HG03439 (cell line): ENCODE results near the gene MME.

ENCODE experiments used
- ATAC-seq: cut with Tn5 transposase; IDR thresholded peaks from one replicate; pipeline ENCODE4 v1.9.1; 2021; ENCODE audit warnings: mild to moderate bottlenecking, moderate library complexity; ENCODE audit not compliant: unreplicated experiment

The MME gene

DNA sequence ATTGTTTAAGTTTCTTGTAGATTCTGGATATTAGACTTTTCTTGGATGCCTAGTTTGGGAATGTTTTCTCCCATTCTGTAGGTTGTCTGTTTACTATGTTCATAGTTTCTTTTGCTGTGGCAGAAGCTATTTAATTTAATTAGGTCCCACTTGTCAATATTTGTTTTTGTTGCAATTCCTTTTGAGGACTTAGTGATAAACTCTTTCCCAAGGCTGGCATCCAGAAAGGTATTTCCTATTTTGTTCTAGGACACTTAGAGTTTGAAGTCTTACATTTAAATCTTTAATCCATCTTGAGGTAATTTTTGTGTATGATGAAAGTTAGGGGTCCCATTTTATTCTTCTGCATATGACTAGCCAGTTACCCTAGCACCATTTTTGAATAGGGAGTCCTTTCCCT is 54.9 kb downstream of the MME start:
- no peak for ATAC-seq

DNA sequence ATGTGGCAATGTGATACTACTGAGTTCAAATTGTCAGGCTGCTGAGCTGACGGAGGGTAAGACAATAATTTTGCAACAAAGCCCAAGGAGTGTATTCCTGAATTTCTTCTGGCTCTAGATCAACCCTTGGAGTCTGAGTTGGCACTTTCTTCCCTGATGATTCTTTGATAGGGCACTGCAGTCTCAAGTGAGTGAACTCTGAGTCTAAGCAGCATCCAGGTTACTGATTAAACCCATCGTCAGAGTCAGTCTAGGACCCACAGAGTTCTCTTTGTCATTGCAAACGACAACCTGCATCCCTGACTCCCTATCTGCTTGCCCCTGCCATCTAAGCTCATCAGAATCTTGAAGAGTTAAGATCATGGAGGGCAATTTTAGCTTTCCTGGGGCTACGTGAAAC is 58.6 kb downstream of the MME start:
- ATAC-seq = no peak

DNA sequence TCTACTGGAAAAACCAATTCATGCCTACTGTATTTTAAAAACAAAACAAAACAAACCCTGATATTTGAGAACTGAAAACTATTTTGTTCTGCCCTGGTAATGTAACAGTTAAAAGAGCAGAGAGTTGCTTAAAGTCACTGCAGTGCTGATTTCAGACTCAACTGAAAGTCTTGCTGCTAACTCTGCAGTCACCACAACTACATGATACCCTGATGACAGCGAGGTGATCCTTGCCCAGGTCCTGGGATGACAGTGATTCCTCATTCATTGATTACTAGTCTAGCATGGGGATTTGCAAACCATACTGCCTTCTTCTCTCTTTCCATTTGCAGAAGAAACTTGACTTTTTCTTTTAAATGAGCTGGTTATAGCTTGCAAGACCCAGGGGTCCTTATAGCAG is 67.5 kb downstream of the MME start:
- ATAC-seq = no peak

DNA sequence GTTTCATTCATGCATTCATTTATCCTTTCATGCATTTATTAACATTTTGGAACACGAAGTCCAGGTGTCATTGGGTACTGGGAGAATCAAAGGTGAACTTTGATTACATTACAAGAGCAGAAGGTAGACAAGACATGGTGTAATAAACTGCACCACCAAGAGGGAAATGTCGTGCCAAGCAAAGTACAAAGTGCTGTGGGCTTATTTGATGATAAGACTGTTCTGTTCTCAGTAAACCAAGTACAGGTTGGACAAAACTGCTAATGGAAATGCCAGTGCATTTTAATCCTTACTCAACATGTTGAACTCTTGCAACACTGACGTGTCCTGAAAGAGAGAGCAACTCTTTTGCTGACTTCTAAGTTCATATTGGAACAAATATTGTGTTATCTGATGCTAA is 69.4 kb downstream of the MME start:
- ATAC-seq = no peak

DNA sequence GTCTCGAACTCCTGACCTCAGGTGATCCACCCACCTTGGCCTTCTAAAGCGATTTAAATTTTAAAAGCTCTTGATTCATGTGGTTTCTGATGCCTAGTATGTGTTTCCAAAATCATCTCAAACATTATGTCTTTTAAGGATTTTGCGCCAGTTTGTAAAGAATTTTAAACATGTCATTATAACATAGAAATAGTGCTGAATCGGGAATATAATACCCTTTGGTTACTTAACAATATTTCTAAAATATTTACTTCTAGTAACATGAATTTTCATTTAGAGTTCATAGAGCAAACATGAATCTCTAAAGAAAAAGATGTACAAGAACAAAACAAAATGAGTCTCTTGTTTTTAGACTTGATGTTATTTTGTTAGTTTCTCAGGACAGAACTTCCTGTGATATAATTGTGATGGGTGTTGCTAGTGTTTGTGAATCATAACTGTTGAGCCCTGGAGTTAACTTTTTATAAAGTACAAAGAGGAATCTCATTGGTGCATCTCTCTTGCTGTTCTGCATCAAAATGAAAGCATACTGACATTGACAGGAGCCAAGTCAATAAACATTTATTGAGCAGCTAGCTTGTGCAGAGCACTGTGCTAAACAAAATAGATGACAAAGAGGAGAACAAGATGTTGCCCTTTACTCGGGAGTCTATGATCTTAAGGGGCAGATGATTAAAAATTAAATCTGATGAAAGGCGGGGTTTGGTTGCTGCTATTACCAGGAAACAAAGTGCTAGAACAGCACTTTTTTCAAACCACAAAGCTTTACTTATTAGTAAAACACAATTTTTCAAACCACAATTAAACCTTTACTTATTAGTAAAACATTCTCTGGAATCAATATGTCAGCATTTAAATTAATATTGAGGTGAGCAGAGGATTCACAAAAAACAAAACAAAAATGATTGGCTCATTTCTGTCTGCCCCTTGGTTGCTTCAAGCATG is 73.4 kb downstream of the MME start:
- ATAC-seq = no peak

DNA sequence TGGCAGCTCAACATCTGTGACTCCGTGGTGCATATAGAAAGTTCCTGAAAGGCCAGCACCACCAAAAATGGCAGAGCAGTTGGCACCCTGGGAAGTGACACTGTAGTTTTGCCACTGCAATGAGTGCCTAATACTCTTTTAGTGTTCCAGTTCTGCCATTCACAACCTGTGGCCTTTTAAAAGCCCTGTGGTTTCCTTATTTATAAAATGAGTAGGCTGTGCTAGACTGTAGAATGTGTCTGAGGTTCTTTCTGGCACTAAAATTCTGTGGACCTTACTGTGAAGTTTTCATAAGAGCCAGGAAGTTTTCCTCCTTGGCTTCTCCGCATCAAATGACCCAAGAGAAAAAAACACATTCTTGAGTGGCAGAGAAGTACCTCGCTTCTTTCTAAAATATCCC is 74.1 kb downstream of the MME start:
- no peak for ATAC-seq

DNA sequence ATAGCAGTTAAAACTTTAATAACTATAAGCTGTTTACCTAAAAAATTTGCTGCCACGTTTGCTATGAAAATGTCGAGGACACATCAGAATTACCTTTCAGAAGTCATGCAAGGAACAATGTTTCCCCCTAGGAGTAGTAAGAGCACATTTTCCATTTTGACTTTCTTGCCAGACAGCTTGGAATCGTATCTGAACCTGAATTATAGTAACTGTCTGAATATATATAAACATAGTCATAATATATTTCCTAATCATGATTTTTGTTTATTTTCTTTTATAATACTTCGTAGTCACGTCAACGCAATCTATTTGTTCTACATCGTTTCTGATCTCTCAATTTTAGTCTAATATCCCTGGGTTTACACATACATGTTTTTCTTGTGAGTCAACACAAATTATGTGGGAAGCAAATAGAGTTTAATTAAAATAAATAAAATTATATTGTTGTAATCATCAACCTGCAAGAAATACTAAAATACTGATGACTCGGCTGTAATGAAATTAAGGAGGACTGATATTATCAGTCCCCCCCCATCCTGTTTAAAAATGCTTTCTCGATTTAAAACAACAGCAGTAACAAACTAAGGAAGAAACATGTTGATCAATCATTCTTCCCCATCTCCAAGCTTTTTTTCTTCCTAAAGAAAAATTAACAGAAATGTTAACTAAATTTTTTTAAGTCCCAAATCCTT is 78.4 kb downstream of the MME start:
- no peak for ATAC-seq

DNA sequence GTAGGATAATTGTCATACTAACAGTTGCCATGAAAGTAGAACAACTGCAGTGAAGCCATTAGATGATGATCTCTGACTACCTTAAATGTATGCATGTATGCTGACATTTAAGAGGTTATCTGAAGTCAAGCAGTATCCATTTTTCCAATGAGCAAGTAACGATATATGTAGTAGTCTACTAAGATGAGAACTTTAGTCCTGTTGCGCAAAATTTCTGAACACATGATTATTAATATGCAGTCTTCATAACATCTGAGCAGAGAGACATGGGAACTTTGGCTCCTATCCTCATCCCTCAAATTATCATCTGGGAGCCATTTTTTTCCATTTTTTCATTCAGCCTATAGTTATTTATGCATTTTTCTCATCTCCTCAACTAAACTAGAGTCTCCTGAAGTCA is 79.2 kb downstream of the MME start:
- no peak for ATAC-seq

DNA sequence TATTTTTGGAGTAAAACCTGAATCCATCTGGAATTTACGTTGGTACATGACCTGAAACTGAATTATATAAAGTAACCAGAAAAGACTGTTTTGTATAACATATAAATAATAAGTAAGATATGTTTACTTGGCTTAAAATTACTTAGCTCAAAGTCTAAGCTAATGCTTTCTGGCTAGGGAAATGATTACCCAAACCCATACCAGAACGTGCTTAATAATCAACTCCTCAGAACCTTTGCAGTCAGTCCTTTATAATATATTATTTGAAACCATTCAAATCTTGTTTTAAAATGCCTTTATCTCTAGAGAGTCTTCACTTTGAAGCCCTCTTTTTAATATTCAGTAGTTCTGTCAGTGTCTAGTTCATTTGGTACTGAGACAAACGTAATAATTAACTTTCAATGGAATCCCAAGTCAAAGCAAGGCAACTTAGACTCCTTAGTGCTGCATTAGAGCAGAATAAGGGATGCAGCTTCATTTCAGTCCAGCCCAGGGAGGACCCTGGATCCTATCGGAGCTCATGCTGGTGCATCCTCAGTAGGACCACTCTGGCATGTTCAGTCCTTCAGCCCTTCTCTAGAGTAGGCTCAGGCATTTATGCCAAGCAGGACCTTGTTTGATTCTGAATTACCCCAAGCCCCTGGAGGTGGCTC is 81.6 kb downstream of the MME start:
- no peak for ATAC-seq

DNA sequence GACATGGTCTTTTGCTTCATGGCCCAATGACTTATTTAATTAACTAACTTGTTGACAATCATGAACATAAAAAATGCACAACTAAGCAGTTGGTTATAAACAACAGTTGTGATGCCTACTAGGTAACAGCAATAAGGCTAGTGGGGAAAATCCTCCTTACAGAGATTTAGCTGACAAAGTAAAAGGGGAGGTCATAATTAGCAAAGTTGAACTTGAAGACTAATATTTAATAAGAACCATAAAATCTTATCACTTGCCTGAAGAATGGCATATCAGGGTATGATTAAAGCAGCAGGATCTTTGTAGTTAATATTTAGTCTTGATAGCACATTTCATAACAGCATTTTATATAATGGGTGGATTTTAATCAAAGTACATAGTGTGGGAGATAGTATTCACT is 84.2 kb downstream of the MME start:
- ATAC-seq = no peak

DNA sequence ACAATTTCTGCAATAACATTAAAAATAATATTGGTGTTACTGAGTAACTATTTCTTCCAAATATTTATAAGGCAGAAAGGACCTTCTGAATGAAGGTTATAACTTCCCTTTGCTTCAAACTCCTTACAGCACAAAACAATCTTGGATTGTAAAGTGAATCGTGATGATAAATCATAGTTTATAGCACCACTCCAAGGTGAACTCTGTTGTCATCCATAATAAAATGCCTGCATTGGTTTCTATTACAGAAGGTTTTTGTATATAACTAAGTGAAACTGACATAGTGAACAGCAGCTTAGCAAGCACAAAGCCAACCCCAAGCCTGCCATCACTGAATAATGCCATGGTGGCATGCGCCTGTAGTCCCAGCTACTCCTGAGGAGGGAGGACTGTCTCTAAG is 86.3 kb downstream of the MME start:
- ATAC-seq = no peak

DNA sequence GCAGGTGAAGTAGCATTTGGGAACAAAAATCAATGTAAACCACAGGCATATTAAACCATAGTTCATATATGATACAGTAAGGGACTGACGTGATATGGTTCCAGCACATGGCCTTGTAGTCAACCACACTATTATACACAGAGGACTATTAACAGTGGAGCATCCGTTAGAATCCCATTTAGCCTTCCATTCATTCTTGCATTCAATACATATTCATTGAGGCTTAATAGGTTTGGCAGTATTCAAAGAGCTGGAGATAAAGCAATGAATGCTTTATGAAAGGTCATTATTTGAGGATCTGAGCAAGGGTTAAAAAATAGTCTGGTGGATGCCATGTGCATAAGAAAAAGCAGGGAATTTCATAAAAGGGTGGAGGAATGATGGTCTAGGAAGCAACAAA is 89.1 kb downstream of the MME start:
- ATAC-seq = no peak

DNA sequence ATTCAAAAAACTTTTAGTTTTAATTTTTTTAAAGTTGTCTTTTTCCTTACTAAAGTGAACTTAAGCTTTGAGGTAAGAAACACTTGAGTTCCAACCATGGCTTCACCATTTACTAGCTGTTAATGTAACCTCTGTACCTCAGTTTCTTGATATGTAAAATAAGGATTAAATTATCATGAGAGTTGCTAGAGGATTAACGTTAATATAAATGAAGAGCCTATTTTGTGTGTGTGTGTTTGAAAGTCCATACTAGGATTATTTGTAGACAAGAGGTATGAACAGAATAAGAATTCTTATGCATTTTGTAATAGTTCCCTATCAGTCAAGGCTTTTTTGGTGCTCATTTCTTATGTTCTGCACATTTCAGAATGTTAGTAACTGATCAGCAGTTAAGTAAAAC is 93.7 kb downstream of the MME start:
- no peak for ATAC-seq

DNA sequence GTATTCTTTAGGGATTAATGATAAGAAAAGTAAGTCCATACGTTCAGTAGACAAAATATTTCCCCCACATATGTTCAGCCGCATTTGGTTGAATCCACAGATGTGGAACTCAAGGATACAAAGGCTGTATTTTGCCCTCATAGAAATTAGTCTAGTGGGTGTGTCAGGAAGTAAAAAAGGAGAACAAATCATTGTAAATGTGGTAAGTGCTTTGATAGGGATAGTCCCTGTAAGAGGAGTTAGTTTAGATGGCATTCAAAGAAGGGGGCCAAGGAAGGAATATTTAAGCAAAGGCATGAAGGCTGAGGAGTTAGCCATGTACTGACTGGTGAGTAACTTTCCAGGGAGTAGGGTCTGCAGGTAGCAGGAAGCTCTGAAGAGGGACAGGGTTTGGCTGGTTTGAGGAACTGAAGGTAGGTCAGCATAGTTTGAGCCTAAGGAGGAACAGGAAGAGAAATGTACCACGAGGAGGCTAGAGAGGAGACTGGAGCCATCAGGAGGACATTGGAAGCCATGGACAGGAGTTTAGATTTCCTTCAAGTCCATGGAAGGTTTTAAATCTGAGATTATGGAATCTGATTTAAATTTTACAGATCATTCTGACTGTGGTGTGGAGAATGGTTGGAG is 98.8 kb downstream of the MME start:
- ATAC-seq = no peak

DNA sequence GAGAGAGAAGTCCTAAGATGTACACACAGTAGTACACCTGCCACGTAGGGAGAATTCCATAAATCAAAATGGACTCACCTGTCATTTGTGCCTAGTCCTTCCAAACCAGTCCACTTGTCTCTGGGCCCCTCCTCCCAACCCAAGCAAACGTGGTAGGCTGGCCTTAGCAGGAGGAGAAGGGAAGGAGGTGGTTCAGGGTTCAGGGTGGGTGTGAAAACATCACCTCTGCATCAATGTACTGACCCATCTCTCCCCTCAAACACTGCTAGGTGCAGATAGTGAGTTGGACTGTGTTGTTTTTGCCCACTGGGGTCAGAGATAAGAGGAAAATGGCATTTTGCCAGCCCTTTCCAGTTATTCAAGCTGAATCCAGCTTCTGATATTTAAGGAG is 99.3 kb downstream of the MME start:
- no peak for ATAC-seq

DNA sequence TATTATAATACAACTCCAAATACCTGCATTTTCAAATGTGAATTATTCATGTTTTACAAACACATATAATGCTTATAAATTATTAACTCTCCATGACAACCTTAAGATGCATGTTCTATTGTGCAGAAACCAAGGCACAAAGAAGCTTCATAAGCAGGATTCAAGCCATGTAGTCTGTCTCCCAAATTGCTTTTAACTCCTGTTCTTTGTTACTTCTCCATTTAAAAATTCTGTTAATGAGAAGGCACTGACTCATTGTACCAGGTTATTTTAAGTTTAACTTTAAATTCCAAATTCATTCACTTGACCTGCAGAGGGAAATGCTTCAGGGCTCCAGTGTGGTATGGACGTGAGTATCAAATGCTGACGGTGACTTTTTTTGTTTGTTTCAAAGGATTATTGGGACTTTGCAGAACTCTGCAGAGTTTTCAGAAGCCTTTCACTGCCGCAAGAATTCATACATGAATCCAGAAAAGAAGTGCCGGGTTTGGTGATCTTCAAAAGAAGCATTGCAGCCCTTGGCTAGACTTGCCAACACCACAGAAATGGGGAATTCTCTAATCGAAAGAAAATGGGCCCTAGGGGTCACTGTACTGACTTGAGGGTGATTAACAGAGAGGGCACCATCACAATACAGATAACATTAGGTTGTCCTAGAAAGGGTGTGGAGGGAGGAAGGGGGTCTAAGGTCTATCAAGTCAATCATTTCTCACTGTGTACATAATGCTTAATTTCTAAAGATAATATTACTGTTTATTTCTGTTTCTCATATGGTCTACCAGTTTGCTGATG is 100.0 kb downstream of the MME start:
- ATAC-seq = no peak

DNA sequence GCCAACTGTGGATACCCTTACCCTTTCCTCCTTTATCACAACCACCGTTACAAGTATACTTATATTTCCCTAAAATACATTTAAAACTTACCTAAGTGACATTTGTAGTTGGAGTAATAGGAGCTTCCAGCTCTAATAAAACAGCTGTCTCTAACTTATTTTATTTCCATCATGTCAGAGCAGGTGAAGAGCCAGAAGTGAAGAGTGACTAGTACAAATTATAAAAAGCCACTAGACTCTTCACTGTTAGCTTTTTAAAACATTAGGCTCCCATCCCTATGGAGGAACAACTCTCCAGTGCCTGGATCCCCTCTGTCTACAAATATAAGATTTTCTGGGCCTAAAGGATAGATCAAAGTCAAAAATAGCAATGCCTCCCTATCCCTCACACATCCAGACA is 102.3 kb downstream of the MME start:
- ATAC-seq = no peak

DNA sequence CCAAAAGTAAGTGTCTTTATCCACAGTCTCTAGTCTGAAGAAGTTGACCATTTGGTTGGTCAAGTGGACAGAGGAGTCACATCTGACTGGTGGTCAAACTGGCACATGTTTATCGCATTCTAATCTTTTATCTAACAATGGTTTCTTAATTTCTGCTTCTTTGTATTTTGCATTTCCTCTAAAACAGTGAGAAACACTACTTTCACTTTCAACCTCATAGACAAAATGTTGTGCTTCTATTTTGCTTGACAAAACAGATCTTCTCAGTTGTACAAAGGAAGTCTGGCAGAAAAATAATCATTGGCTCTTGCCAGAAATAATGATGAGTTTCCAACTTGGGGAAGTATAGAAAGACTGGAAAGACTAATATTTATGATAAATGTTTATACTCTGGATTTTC is 103.9 kb downstream of the MME start:
- no peak for ATAC-seq

DNA sequence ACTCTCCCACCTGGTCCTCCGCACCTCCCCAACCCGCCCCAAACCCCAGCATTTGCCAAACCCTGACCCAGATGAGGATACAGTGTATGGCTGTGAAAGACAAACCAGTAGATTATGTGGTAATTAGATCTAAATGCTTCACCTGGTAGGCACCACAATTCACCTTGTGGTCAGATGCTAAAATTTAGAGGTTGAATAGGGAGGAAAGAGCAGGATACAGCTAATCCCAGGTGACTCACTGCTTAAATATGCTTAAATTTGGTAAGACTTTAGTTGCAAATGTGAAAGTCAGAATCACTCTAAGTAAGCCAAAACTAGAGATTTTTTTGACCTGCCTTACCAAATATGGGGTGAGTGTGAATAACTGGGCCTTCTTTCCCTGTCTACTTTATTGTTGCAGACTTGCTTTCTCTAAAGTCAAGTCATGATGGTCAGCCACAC is 105.5 kb downstream of the MME start:
- ATAC-seq = no peak

DNA sequence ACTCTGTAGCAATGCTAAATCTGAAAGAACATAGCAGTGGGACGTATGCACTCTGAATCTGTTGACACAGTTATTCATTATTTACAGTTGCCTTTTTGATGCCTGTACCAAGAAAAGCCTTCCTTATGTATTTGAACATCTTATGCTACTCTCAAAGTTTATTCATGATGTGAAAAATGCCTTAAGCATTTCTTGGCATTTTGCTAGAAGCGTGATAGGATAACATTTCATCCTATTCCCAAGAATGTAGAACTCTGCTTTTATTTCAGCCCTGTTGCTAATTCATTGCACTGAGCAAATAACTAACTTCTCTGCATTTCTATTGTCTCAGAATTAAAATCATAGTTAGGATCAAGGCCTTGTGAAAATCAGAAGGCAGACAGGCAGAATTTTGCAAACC is 107.9 kb downstream of the MME start:
- no peak for ATAC-seq

DNA sequence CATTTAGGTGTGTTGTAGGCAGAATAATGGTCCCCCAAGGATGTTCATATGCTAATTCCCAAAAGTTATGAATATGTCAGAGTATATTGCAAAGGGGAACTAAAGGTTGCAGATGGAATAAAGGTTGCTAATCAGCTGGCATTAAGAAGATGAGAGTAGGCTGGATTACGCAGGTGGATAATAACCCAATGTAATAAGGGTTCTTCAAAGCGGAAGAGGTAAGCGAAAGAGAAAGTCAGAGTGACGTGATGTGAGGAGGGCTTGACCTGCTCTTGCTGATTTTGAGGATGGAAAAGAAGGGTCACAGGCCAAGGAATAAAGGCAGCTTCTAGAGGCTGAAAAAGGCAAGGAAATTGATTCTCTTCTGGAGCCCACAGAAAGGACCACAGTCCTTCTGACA is 109.4 kb downstream of the MME start:
- no peak for ATAC-seq
